NCI-H446 (cell line): ENCODE results near the gene CNRIP1.
A peak's percentile ranks its signal among the peaks of the same experiment; 100 is the strongest.
"Not testable (repeated sequence)": the region's sequence is repeated elsewhere in the genome, so short reads cannot be mapped to it uniquely, and the experiment has no call there.

ENCODE experiments used
- DNase-seq, 2 experiments: peaks; one replicate each; lab custom pipeline; 2025; lab: John Stamatoyannopoulos, UW

CNRIP1 gene, protein sequence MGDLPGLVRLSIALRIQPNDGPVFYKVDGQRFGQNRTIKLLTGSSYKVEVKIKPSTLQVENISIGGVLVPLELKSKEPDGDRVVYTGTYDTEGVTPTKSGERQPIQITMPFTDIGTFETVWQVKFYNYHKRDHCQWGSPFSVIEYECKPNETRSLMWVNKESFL

DNA sequence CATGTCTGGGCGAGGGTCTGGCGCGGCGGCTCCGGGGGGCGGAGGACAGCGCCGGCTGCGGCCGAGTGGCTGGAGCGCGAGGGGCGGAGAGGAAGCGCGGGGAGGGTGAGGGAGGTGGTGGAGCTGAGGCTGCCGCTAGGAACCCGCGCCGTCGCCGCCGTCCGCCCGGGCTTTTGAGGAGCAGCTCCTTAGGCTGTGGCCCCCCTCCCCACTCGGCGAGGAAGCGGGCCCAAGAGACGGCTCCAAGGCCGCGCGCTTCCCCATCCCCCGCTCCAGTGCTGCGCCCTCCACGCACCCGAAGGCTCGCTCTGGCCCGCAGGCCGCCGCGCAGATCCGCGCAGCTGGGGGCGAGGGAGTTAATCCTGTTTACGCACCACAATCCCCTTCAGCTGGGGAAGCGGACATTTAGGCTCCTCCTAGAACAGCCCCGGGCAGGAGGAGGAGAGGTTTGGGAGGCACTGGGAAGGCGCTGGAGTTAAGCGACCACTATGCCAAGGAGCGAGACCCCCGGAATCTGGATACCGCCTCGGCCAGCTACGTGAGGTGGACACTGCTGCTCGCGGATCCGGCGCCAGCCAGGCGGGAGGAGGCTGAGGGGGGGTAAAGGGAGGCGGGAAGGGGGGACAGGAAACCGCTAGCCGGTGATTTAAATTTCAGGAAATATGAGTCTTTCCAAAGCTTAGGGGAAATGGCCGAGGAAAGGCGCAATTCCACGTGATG is at the start of gene CNRIP1:
TSS of gene CNRIP1 (minus strand) at position 552 of the 720 bp plus-strand sequence. CDS start at position 3, 549 bp downstream.
- peak; percentile 72 to 83 for DNase-seq

GRCh38 chr2:68369337-68369734 is 49.6 kb upstream of the CNRIP1 start:
- DNase-seq, result no peak

DNA sequence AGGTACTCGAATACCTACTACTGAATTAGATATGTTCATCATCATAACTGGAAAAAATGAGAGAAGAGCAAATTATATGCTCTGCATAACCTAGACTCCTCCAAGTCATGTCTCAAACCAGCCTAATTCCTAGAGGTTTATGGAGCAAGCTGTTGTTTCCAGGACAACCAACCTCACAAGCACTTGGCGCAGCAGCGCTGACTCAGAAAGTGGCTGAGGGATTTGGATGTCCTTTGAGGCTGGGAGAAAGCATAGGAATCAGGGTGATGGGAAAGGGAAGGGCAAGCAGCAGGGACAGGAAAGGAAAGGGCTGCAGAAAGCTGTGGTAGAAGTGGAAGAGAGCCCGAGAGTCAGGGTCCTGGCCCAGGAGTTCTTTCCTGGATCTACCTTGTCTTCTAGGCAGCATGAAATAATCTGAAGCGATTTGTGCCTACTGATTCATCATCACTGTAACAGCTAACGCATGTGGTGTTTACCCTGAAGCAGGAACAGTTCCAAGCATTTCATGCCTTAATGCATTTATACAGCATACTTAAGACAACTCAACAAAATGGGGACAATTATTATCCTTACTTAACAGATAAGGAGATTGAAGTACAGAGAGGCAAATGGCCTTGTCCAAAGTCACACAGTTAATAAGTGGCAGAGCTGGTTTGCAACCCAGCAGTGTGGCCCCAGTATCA is 49.0 kb upstream of the CNRIP1 start:
- peak in 1 of 2 experiments; percentile 7 for DNase-seq

DNA sequence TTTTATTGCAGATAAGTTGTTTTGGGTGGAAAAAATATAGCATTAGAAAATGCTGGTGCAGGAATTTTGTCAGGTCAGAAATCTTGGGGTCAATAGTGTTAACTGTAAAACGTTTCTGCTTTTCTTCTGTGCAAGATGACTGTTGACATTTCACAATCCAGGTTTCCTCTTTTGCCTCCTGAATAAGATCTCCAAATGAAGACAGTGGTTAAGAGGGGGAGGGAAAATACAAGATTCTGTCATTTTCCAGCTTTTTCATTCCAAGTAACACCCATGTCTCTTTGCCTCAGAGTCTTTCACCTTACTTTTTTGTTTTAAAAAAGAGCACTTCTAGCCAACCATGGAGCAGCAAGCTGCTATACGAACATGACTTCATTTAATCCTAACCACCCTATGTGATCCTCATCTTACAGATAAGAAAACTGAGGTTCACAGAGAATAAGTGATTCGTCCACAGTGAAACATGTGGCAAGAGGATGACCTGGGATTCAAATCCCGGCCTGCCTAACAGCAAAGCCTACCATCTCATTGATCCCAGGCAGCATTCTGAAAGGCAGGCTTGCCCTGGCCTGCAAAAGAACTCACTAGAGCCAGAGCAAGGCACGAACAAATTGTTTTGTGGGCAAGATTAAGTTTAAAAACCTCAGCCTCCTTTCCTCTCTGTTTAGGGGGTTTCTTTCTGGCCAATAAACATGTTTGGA is 48.4 kb upstream of the CNRIP1 start:
- DNase-seq, result no peak

- no peak for DNase-seq
Observed at GRCh38 chr2:68366083-68366560, 46.4 kb upstream of the CNRIP1 start.

DNA sequence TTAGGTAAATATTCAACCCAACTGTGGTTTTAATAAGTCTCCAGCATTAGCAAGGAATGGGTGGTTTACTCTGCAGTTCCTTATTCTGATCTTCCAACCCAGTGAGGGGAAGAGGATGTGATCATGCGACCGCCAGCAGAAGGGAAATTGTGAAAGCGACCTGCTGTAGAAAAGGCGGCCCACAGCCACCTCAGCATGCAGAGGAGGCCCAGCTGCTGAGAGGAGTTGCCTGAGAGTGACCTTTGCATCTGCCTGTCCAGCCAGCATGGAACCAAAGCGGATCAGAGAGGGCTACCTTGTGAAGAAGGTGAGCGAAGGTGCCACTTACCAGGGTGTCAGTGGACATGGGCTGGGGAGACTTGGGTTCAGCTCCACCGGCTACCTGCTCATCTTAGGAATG is 45.3 kb upstream of the CNRIP1 start, which contains the start of gene PLEK:
TSS of gene PLEK (plus strand) at position 196 of the 400 bp plus-strand sequence. CDS start at position 266, 70 bp downstream.
- DNase-seq, result no peak

GRCh38 chr2:68363721-68364120 is 44.0 kb upstream of the CNRIP1 start:
- no peak for DNase-seq

DNA sequence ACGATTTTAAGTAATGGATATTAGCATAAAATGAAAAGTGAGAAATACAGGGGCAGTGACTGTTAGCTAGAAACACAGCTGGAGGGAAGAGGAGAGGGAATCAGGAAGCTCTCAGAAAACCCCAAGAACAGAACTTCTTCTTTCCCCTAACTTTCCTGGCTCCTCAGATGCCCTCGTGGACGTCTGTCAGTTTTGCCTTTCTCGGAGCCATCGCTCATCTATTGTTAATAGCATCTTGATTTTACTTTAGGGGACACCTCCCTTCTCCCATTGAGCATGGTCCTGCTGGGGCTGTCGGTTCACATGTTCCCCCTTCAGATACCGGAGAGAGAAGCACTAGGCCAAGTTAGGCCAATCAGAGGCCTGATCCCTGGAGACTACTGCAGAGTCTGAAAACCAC is 43.0 kb upstream of the CNRIP1 start:
- no peak for DNase-seq

DNA sequence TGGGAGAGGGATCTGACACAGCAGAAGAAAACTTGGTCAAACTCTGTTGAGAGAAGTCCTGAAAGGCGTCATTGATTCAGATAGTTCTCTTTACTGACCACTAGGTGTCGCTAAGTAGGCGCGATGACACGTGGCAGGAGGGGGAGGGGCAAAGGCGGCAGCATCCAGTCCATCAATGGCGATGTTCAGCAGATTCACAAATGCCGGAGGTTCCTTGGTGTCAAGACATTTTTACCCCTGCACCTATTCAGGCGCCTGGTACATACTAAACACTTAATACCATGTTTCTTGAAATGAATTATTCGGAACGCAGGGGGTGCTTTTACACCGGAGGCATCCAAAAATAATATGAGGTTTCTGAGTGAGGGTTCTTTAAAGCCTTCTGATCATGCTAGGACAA is 42.3 kb upstream of the CNRIP1 start:
- peak; percentile 27 to 81 for DNase-seq

DNA sequence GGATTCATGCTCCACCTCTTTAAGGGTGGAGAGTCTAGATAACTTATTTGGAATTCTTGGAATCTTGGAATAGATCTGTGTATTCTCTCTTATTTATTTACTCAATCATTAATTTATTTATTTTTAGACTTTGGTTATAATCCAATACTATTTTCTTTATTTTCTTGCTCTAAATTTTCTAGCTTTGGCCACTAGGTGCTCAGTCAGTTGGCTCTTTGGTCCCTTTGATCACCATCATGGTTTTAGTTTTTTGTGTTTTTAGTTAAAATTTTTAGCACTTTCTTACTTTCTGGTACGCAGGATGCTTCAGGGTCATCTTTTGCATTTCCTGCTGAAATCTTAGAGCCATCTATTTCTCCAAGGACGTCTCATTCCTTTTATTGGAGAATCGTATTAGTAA is 40.1 kb upstream of the CNRIP1 start:
- DNase-seq, result no peak

DNA sequence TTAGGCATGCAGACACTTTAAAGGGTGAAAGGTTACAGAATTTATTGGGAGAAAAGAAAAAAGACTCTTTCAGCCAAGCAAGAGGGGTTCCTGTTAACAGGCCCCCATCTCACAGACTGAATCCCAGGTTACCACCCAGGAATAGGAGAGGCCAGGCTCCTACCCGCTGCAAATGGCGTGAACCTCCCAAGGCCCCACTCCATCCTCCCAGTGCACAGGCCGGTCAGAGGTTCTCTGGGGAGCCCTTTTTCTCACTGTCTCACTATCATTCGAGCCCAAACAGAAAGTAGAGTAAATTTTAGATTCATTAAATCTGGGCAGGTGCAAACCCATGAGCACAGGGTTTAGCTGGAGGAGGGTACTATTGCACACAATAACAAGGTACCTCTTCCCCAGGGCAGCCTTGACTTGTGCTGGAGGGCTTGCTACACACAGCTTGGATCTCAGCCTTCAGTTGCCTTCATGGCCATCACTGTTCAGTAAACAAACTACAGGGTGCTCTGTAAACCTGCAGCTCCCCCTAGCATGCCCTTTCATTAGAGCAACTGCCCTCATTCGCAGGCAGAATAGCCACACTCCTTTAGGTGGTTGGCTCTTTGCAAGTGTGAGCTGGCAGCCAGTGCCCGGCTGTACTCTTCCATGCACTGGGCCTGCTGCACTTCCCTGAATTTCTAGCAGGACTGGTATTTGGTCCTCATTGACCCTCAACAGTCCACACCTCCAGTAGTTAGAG is 38.0 kb upstream of the CNRIP1 start:
- DNase-seq, result peak in 1 of 2 experiments; percentile 25

DNA sequence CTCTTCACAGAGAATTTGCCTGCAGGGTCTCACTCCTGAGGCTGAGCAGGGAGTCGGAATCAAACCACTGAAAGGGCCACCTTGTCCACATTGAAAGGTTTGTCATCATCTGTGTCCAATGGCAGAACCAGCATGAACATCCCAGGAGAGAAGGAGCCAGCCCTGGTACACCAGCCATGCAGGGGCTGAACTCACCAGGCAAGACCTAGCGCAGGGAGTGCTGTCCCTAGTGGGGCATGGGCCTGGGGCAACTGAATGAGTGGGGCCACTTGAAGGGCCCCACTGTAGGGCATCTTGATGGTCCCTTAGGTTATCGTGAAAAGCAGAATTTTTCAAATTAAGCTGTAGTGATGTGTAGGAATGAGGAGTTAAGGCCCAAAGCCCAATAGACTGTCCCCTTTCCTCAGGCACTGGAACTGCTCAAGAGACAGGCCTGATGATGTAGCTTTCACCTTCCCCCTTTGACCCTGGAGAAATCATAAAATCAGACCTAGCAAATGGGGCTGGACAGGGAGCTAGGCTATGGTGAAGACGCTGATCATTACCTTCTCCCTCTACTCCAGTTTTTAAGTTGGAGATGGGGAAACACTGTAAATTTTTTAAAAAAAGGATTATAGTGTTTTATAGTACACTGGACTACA is 37.0 kb upstream of the CNRIP1 start:
- DNase-seq, result no peak

DNA sequence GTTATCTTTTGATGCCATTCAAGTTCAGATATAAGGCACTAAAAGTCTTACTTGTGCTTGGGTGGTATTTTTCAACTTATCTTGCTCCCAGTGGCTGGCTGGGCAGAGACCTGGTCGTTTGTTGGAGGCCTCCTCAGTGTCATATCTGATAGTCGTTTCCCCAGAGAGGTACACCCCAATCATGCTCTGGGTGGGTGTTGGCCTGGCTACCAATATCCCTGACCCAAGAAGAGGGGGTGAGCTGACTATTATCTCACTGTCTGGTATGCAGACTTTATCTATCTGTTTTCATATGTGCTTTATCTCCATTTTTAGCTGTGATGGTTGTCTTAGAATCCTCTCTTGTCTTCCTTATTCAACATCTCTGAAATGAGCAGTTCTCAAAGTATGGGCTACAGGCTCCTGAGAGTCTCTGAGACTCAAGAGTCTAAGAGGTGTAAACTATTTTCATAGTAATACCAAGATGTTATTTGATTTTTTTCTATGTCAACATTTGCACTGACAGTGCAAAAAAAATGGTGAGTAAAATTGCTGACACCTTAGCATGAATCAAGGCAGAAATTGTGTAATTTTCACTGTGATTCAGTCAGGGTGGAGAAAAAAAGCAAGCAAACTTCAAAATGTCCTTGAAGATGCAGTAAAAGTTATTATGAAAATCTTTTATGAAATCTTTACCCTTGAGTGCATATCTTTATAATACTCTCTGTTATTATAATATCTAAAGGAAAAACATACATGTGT is 33.1 kb upstream of the CNRIP1 start:
- no peak for DNase-seq

DNA sequence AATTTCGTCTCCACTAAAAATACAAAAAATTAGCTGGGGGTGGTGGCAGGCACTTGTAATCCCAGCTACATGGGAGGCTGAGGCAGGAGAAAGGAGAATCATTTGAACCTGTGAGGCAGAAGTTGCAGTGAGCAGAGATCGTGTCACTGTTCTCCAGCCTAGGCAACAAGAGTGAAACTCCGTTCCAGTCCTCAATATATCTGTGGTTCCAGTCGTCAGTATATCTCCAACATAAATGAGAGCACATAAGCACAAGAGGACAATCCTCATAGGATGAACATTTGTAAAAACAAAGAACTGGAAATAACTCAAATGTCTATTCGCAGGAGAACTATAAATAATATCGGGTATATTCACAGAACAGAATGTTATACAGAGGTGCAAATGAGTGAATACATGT is 32.2 kb upstream of the CNRIP1 start:
- no peak for DNase-seq

DNA sequence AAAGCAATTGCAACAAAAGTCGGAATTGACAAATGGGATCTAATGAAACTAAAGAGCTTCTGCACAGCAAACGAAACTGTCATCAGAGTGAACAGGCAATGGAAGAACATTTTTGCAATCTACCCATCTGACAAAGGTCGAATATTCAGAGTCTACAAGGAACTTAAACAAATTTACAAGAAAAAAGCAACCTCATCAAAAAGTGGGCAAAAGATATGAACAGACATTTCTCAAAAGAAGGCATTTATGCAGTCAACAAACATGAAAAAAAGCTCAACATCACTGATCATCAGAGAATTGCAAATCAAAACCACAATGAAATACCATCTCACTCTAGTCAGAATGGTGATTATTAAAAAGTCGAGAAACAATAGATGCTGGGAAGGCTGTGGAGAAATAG is 29.3 kb upstream of the CNRIP1 start:
- not testable (repeated sequence) for DNase-seq

GRCh38 chr2:68345129-68345875 is 25.6 kb upstream of the CNRIP1 start:
- no peak for DNase-seq

DNA sequence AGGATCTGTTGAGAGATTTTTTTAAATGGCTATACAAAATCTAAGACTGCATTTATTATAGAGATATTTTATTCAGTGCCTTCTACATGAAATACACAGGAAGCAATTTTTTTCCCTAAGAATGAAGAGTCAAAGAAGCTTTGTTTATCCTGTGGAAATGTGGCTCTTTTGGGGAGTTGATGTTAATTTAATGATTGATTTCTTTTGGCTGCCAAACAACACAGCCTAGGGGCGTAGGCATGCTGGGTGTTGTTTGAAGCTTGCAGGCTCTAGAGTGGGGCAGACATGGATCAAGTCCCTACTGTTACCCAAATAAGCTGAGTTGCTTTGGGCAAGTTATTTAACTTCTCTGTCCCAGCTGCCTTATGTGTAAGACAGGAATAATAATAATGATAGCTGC is 24.3 kb upstream of the CNRIP1 start:
- DNase-seq, result no peak

GRCh38 chr2:68342470-68342869 is 22.7 kb upstream of the CNRIP1 start:
- no peak for DNase-seq

- no peak for DNase-seq
Observed at GRCh38 chr2:68341583-68341982, 21.8 kb upstream of the CNRIP1 start.

DNA sequence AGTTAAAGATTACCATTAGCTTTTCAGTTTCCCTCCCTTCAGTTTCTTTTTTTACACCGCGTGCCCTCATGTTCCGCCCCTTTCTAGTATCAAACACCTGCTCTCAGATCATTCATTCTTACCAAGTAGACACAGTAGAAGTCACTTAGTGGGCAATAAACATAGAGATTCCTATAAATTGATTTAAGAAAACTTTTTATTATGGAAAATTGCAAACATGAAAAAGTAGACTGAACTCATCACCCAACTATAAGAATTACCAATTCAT is 21.2 kb upstream of the CNRIP1 start:
- no peak for DNase-seq
